ENCODE measurements around the gene BAZ1B.

BAZ1B gene

GRCh38 chr7:73512018-73512780 lies 9.9 kb downstream of the BAZ1B start:
- H3K36me3 ChIP-seq (ENCODE audit: control insufficient read depth in 2 of 2, insufficient read depth in 1 of 2, low read length in 2 of 2): peaks cover 81 to 97% of the 10 kb centered on the region in 2 experiments
- H3K4me1 ChIP-seq (ENCODE audit: control insufficient read depth, insufficient read depth, low read length): no peaks in the 10 kb centered on the region
- no peaks in the 10 kb centered on the region for H3K9me3 ChIP-seq (ENCODE audit: control insufficient read depth, insufficient read depth, low read depth, low read length)
- ChIA-PET CTCF (interaction anchor here (0.9 kb wide), 1 partner anchor 60 kb away, joined by 3 read pairs; no protein-coding TSS in a partner anchor), POLR2A (interaction anchor here (0.6 kb wide), 2 partner anchors 95 to 159 kb away, joined by 3 to 6 read pairs; no protein-coding TSS in a partner anchor)
- 0 out of 2 replicates have a peak overlapping the region, but pooled peaks have one; percentile 17 for H3K27ac ChIP-seq (ENCODE audit: extremely low read depth, low read depth, low read length)
- H3K4me3 ChIP-seq (ENCODE audit: low read depth, low read length): no peak overlapping the region
- TF ChIP-seq ZNF664 (tag by site-specific recombination; IDR thresholded peaks at IDR 0.05): no peak
- peak; percentile 33 for TF ChIP-seq GLIS1 (tag by site-specific recombination; IDR thresholded peaks at IDR 0.05)

- ChIA-PET CTCF (no interaction called here), POLR2A (interaction anchor here (0.6 to 1.3 kb wide), 2 partner anchors 13 to 155 kb away, joined by 4 to 6 read pairs; partner anchors contain the start of gene BAZ1B)
- H3K27ac ChIP-seq (ENCODE audit: extremely low read depth, low read depth, low read length): no peak overlapping the region
- no peak overlapping the region for H3K4me3 ChIP-seq (ENCODE audit: low read depth, low read length)
- no peak for TF ChIP-seq ZSCAN5A (tag by site-specific recombination; IDR thresholded peaks at IDR 0.05)
- H3K36me3 ChIP-seq (ENCODE audit: control insufficient read depth in 2 of 2, insufficient read depth in 1 of 2, low read length in 2 of 2): peaks cover 80 to 95% of the 10 kb centered on the region in 2 experiments
- no peaks in the 10 kb centered on the region for H3K4me1 ChIP-seq (ENCODE audit: control insufficient read depth, insufficient read depth, low read length)
- H3K9me3 ChIP-seq (ENCODE audit: control insufficient read depth, insufficient read depth, low read depth, low read length): no peaks in the 10 kb centered on the region
These were observed 12.6 kb downstream of the BAZ1B start for GRCh38 chr7:73509463-73509862.

DNA sequence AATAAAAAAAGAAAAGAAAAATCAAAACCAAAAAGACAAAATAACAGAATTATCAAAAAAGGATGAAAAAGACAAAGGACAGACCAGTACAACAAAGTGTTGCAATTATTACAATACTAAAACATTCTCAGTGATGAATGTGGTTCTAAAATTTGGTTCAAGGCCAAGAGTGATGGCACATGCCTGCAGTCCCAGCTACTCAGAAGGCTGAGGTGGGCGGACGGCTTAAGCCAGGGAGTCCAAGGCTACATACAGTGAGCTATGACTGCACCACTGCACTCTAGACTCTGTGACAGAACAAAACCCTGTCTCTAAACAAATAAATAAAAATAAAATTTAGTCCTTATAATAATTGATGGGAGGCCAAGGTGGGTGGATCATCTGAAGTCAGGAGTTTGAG lies 14.5 kb downstream of the BAZ1B start:
- POLR2A ChIA-PET: no interaction called here
- CTCF ChIA-PET: no interaction called here
- no peak for TF ChIP-seq ZNF548 (tag by site-specific recombination; IDR thresholded peaks at IDR 0.05)
- no peak for TF ChIP-seq ZNF404 (tag by site-specific recombination; IDR thresholded peaks at IDR 0.05)
- no peak for TF ChIP-seq ZNF266 (tag by site-specific recombination; IDR thresholded peaks at IDR 0.05; ENCODE audit: low read depth)
- no peak for TF ChIP-seq GLI2 (tag by site-specific recombination; IDR thresholded peaks at IDR 0.05; ENCODE audit: borderline replicate concordance, low read depth)
- no peak for TF ChIP-seq ZNF37A (tag by site-specific recombination; IDR thresholded peaks at IDR 0.05)
- TF ChIP-seq ZFP37 (tag by site-specific recombination; IDR thresholded peaks at IDR 0.05): no peak
- TF ChIP-seq BCL6B (tag by site-specific recombination; IDR thresholded peaks at IDR 0.05): no peak
- TF ChIP-seq SETDB1 (IDR thresholded peaks at IDR 0.05; ENCODE audit: insufficient read length, low read length): no peak
- TF ChIP-seq HOXD13 (CRISPR knock-in tag; IDR thresholded peaks at IDR 0.05; ENCODE audit: borderline replicate concordance): no peak
- TF ChIP-seq, protein P1, sequence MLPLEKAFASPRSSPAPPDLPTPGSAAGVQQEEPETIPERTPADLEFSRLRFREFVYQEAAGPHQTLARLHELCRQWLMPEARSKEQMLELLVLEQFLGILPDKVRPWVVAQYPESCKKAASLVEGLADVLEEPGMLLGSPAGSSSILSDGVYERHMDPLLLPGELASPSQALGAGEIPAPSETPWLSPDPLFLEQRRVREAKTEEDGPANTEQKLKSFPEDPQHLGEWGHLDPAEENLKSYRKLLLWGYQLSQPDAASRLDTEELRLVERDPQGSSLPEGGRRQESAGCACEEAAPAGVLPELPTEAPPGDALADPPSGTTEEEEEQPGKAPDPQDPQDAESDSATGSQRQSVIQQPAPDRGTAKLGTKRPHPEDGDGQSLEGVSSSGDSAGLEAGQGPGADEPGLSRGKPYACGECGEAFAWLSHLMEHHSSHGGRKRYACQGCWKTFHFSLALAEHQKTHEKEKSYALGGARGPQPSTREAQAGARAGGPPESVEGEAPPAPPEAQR (tag by site-specific recombination; IDR thresholded peaks at IDR 0.05): no peak
- no peak for TF ChIP-seq KLF9 (tag by site-specific recombination; IDR thresholded peaks at IDR 0.05; ENCODE audit: low read depth)
- no peak for TF ChIP-seq ZNF560 (tag by site-specific recombination; IDR thresholded peaks at IDR 0.05; ENCODE audit: borderline replicate concordance)
- no peak for TF ChIP-seq ZNF692 (tag by site-specific recombination; IDR thresholded peaks at IDR 0.05)
- TF ChIP-seq ZNF843 (tag by site-specific recombination; IDR thresholded peaks at IDR 0.05): no peak
- TF ChIP-seq ZNF433 (tag by site-specific recombination; IDR thresholded peaks at IDR 0.05; ENCODE audit: low read depth): no peak
- no peak for TF ChIP-seq INSM2 (tag by site-specific recombination; IDR thresholded peaks at IDR 0.05)
- TF ChIP-seq YY2 (tag by site-specific recombination; IDR thresholded peaks at IDR 0.05): no peak
- TF ChIP-seq, protein P2, sequence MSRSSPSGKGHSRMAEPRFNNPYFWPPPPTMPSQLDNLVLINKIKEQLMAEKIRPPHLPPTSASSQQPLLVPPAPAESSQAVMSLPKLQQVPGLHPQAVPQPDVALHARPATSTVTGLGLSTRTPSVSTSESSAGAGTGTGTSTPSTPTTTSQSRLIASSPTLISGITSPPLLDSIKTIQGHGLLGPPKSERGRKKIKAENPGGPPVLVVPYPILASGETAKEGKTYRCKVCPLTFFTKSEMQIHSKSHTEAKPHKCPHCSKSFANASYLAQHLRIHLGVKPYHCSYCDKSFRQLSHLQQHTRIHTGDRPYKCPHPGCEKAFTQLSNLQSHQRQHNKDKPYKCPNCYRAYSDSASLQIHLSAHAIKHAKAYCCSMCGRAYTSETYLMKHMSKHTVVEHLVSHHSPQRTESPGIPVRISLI (tag by site-specific recombination; IDR thresholded peaks at IDR 0.05): no peak

More for the DNA sequence above, 14.5 kb downstream of the BAZ1B start:
- Histone ChIP-seq H3K36me3 (ENCODE audit: control insufficient read depth in 2 of 2, insufficient read depth in 1 of 2, low read length in 2 of 2) (peaks cover 82 to 92% of the 10 kb centered on the region in 2 experiments), H3K4me3 (ENCODE audit: low read depth, low read length) (no peak overlapping the region), H3K4me1 (ENCODE audit: control insufficient read depth, insufficient read depth, low read length) (no peaks in the 10 kb centered on the region), H3K9me3 (ENCODE audit: control insufficient read depth, insufficient read depth, low read depth, low read length) (no peaks in the 10 kb centered on the region), H3K27ac (ENCODE audit: extremely low read depth, low read depth, low read length) (no peak overlapping the region)

Measured in HEK293 (cell line).